Prostate gland (tissue), 2 donors: ENCODE measurements around the gene ME3. TPM values are rescaled to one million over a fixed set of nuclear protein-coding genes. Genes with fewer than 3 reads are reported as not detected.

Experiments
- DNase-seq: peaks from one replicate; pipeline ENCODE4 v3.0.0-alpha.2; 2019; ENCODE audit warnings: low spot score
- H3K27ac ChIP-seq, 2 donors: fragments of 200-600 bp; sonication (generic); 2 replicates each; pipeline ENCODE4 v1.5.1; 2017 to 2019
- H3K27me3 ChIP-seq: fragments of 200-600 bp; sonication (generic); replicated peaks from 2 replicates; pipeline ENCODE4 v1.5.1; 2019; ENCODE audit not compliant: insufficient read depth
- H3K36me3 ChIP-seq, 2 donors: fragments of 200-600 bp; sonication (generic); 1 replicate in 1 of 2; 2 replicates in 1 of 2; pipeline versions ENCODE4 v1.5.1 to v1.8.1; 2017 to 2019
- H3K4me1 ChIP-seq: fragments of 200-600 bp; sonication (generic); replicated peaks from 2 replicates; pipeline ENCODE4 v1.5.1; 2019
- H3K4me3 ChIP-seq, 2 donors: fragments of 200-600 bp; sonication (generic); 2 replicates each; pipeline ENCODE4 v1.5.1; 2017 to 2019
- H3K9me3 ChIP-seq: fragments of 200-600 bp; sonication (generic); 2 replicates; pipeline ENCODE4 v1.5.1; 2017
- CTCF ChIP-seq, 4 experiments: fragments of 200-600 bp in 2 of 4; fragments of 450-650 bp in 2 of 4; sonication (generic) in 2 of 4; IDR thresholded peaks; 1 replicate in 3 of 4; 2 replicates in 1 of 4; pipeline ENCODE4 v1.5.1; 2016 to 2019; ENCODE audit warnings: antibody characterized with exemption in 4 of 4, mild to moderate bottlenecking in 2 of 4, moderate library complexity in 2 of 4
- POLR2A ChIP-seq: fragments of 450-650 bp; IDR thresholded peaks from one replicate; pipeline ENCODE4 v1.6.1; 2016; ENCODE audit warnings: antibody characterized with exemption, mild to moderate bottlenecking
- POLR2AphosphoS5 ChIP-seq: sonication (generic); formaldehyde crosslinking; IDR thresholded peaks from one replicate; pipeline ENCODE4 v1.6.1; 2017; ENCODE audit warnings: antibody characterized with exemption
- WGBS: methylation state at CpG from one replicate; pipeline ENCODE4 v1.1.5; 2018; 5-methylcytosine and 5-hydroxymethylcytosine counted together
- intact Hi-C: fragments of 100-400 bp; cut with DNase I; formaldehyde crosslinking; loops from one replicate; pipeline ENCODE4 v1.14.2; 2022
- total RNA-seq, 2 donors: library from RNA; depleted of rRNA; stranded (reverse); fragments of >200 nt; gene quantifications; one replicate each; pipeline ENCODE4 v1.1.0, GENCODE V29; 2016

Gene ME3
- total RNA-seq, 2 donors from 2014 or later, result 31.4 to 107 TPM

DNA sequence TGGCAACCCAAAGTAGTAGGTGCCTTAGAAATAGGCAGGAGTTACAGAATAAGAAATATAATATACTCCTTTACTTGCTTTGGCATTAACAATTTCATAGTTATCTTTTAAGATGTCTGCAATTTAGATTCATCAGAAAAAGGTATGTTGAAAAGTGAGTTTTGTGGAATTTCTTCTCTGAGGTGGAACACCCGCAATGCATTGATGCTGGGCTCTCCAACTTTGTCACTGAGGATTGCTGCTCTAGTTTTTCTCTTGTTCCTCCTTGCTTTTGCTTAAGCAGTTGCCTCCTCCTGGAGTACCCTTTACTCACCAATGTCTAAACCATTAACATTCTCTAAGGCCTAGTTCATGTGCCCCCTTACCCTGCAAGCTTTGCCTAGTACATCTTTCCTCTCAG, 14.1 kb upstream of the ME3 start:
- intact Hi-C loops, result no loop called here

DNA sequence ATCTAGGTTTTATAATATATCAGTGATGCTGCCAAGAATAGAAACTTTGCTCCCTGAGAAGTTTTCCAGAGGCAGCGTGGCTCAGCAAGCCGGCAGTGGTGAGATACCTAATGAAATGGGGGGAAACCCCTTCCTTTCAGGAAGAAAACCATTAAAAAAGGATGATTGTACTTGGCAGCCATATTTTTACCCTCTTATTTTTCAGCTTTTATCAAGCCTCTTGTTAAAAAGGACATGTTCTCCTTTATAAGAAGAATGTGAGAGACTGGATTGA, 9.0 kb upstream of the ME3 start:
- DNase-seq, result no peak
- Histone ChIP-seq H3K27me3 (no peaks in the 10 kb centered on the region), H3K9me3 (no peaks in the 10 kb centered on the region), H3K36me3 (no peaks in the 10 kb centered on the region), H3K4me3 (no peak overlapping the region), H3K27ac (peak overlapping the region in 1 of 2 donors; percentile 11), H3K4me1 (no peaks in the 10 kb centered on the region)
- no peak for TF ChIP-seq POLR2AphosphoS5
- WGBS, result 21% methylated on average over 2 of the region's 2 CpGs
- intact Hi-C loops, result no loop called here

More for the DNA sequence above, 14.1 kb upstream of the ME3 start:
- no peak for DNase-seq
- 97% methylated on average over 1 of the region's 1 CpG for WGBS
- Histone ChIP-seq H3K27me3 (no peaks in the 10 kb centered on the region), H3K4me1 (no peaks in the 10 kb centered on the region), H3K36me3 (no peaks in the 10 kb centered on the region), H3K9me3 (no peaks in the 10 kb centered on the region), H3K27ac (no peak overlapping the region), H3K4me3 (no peak overlapping the region)
- TF ChIP-seq POLR2AphosphoS5 (no peak), POLR2A (no peak), CTCF (IDR thresholded peaks at IDR 0.05) (no peak)

GRCh38 chr11:86680716-86681482, 8.5 kb upstream of the ME3 start:
- Histone ChIP-seq H3K36me3 (no peaks in the 10 kb centered on the region), H3K27ac (peak overlapping the region in 1 of 2 donors; percentile 11), H3K4me3 (no peak overlapping the region), H3K27me3 (no peaks in the 10 kb centered on the region), H3K9me3 (no peaks in the 10 kb centered on the region), H3K4me1 (no peaks in the 10 kb centered on the region)
- 62% methylated on average over 5 of the region's 5 CpGs for WGBS
- DNase-seq, result no peak
- TF ChIP-seq CTCF (IDR thresholded peaks at IDR 0.05), result no peak
- no peak for TF ChIP-seq POLR2AphosphoS5
- TF ChIP-seq POLR2A, result no peak
- intact Hi-C loops, result no loop called here

DNA sequence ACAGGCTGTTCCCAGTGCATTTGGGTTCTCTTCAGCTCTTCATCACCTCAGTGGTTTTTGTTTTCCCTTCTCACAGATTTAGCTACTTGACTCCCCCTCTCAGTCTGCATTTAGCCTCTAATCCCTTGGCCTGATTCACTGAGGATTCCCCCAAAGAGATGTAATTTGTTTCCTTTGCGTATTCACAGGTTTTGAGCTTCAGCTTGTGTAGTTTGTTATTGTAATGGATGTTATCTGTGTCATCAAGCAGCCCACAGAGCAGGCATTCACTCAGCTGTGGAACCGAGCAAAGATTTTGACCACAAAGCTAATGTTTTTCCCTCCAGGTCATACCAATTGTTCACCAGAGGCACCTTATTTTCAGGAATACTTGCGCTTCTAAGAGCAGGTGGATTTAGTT, 6.4 kb upstream of the ME3 start:
- intact Hi-C loops, result loop anchor here (5.0 kb wide), 1 partner anchor 63 kb away; no protein-coding TSS in a partner anchor
- Histone ChIP-seq H3K27ac (no peak overlapping the region), H3K36me3 (no peaks in the 10 kb centered on the region), H3K27me3 (no peaks in the 10 kb centered on the region), H3K4me1 (peaks cover 3% of the 10 kb centered on the region), H3K4me3 (no peak overlapping the region), H3K9me3 (no peaks in the 10 kb centered on the region)
- no peak for DNase-seq
- TF ChIP-seq POLR2A (no peak), POLR2AphosphoS5 (no peak), CTCF (IDR thresholded peaks at IDR 0.05) (no peak)
- WGBS, result 73% methylated on average over 3 of the region's 3 CpGs

- WGBS, result 66% methylated on average over 3 of the region's 3 CpGs
Measured at GRCh38 chr11:86678296-86678695, 5.9 kb upstream of the ME3 start.

More at GRCh38 chr11:86678296-86678695, 5.9 kb upstream of the ME3 start:
- intact Hi-C loops, result loop anchor here (5.0 kb wide), 1 partner anchor 64 kb away; no protein-coding TSS in a partner anchor
- Histone ChIP-seq H3K27ac (no peak overlapping the region), H3K36me3 (no peaks in the 10 kb centered on the region), H3K27me3 (no peaks in the 10 kb centered on the region), H3K4me3 (no peak overlapping the region), H3K4me1 (peaks cover 3% of the 10 kb centered on the region), H3K9me3 (no peaks in the 10 kb centered on the region)
- no peak for TF ChIP-seq POLR2A
- no peak for TF ChIP-seq POLR2AphosphoS5
- no peak for TF ChIP-seq CTCF (IDR thresholded peaks at IDR 0.05)
- no peak for DNase-seq
